GM23338 (cell line): Measurements from ENCODE around the gene GSDME. TPM values are rescaled to one million over a fixed set of nuclear protein-coding genes. Genes with fewer than 3 reads are reported as not detected.

Experiments
- ATAC-seq: fragments of 200-7000 bp; cut with Tn5 transposase; 3 replicates; pipeline ENCODE4 v1.9.1; 2020
- DNase-seq: peaks from one replicate; pipeline ENCODE4 v3.0.0-alpha.2; 2015; ENCODE audit warnings: low spot score
- H2AFZ ChIP-seq: fragments of 200-600 bp; sonication (generic); 2 replicates; pipeline ENCODE4 v1.8.0; 2016; ENCODE audit warnings: antibody characterized with exemption, mild to moderate bottlenecking, moderate library complexity
- H3F3A ChIP-seq: fragments of 200-600 bp; sonication (generic); replicated peaks from 2 replicates; pipeline ENCODE4 v1.8.0; 2017; ENCODE audit warnings: antibody characterized with exemption, mixed run types, low read depth
- H3K27ac ChIP-seq: fragments of 200-600 bp; sonication (generic); 2 replicates; pipeline ENCODE4 v1.6.1; 2016; ENCODE audit warnings: low read depth
- H3K27me3 ChIP-seq: fragments of 200-600 bp; sonication (generic); 2 replicates; pipeline ENCODE4 v1.8.0; 2016; ENCODE audit warnings: mild to moderate bottlenecking, mixed run types, moderate library complexity; ENCODE audit not compliant: insufficient read depth
- H3K36me3 ChIP-seq: fragments of 200-600 bp; sonication (generic); 2 replicates; pipeline ENCODE4 v1.8.0; 2016; ENCODE audit warnings: mild to moderate bottlenecking; ENCODE audit not compliant: insufficient read depth
- H3K4me1 ChIP-seq: fragments of 200-600 bp; sonication (generic); 2 replicates; pipeline ENCODE4 v1.8.0; 2016; ENCODE audit warnings: mild to moderate bottlenecking, moderate library complexity; ENCODE audit not compliant: insufficient read depth
- H3K4me2 ChIP-seq: fragments of 200-600 bp; sonication (generic); 2 replicates; pipeline ENCODE4 v1.7.1; 2017; ENCODE audit warnings: mixed run types
- H3K4me3 ChIP-seq: fragments of 200-600 bp; sonication (generic); 2 replicates; pipeline ENCODE4 v1.6.1; 2016; ENCODE audit warnings: mixed run types
- H3K79me2 ChIP-seq: fragments of 200-600 bp; sonication (generic); replicated peaks from 2 replicates; pipeline ENCODE4 v1.8.0; 2017; ENCODE audit warnings: mild to moderate bottlenecking; ENCODE audit not compliant: insufficient read depth
- H3K9me2 ChIP-seq: fragments of 200-600 bp; sonication (generic); 2 replicates; pipeline ENCODE4 v1.8.0; 2017; ENCODE audit not compliant: insufficient read depth
- H4K20me1 ChIP-seq: fragments of 200-600 bp; sonication (generic); replicated peaks from 2 replicates; pipeline ENCODE4 v1.8.0; 2017; ENCODE audit warnings: mild to moderate bottlenecking; ENCODE audit not compliant: insufficient read depth
- H3K27ac Mint-ChIP-seq: 2 replicates; pipeline ENCODE4 v1.8.0; 2020; ENCODE audit warnings: inconsistent platforms, mild to moderate bottlenecking, moderate library complexity, mixed read lengths
- H3K27me3 Mint-ChIP-seq: 3 replicates; pipeline ENCODE4 v1.8.0; 2022; ENCODE audit warnings: low read depth, mild to moderate bottlenecking, moderate library complexity, mixed read lengths, inconsistent platforms; ENCODE audit not compliant: insufficient read depth, poor library complexity
- H3K36me3 Mint-ChIP-seq: 3 replicates; pipeline ENCODE4 v1.8.0; 2021; ENCODE audit warnings: low read depth, mild to moderate bottlenecking, inconsistent platforms, moderate library complexity, mixed read lengths
- H3K4me1 Mint-ChIP-seq: 3 replicates; pipeline ENCODE4 v1.8.0; 2020; ENCODE audit warnings: mild to moderate bottlenecking, inconsistent platforms, mixed read lengths
- H3K4me3 Mint-ChIP-seq: 3 replicates; pipeline ENCODE4 v1.8.0; 2021; ENCODE audit warnings: moderate library complexity, mild to moderate bottlenecking, inconsistent platforms, mixed read lengths
- H3K9me3 Mint-ChIP-seq: 3 replicates; pipeline ENCODE4 v1.8.0; 2020; ENCODE audit warnings: moderate library complexity, mild to moderate bottlenecking, inconsistent platforms, mixed read lengths
- CREB1 ChIP-seq: fragments of 250-450 bp; sonication (Bioruptor Pico); IDR thresholded peaks from 2 replicates; pipeline ENCODE4 v1.5.0; 2020; ENCODE audit warnings: low read depth, mild to moderate bottlenecking, moderate library complexity
- CTCF ChIP-seq, 2 experiments: fragments of 200-600 bp in 1 of 2; sonication (generic) in 1 of 2; conservative IDR thresholded peaks; 2 replicates each; pipeline versions ENCODE4 v1.5.1 to v1.6.1; 2016 to 2017; ENCODE audit warnings: antibody characterized with exemption in 2 of 2, low read depth in 2 of 2, mild to moderate bottlenecking in 2 of 2, moderate library complexity in 1 of 2
- ETS1 ChIP-seq: IDR thresholded peaks from 2 replicates; pipeline ENCODE4 v1.6.1; 2016; ENCODE audit warnings: antibody characterized with exemption
- EZH2 ChIP-seq: fragments of 200-600 bp; sonication (generic); IDR thresholded peaks from one replicate; pipeline ENCODE4 v1.8.0; 2017; ENCODE audit warnings: antibody characterized with exemption, mild to moderate bottlenecking, low read depth; ENCODE audit not compliant: unreplicated experiment
- EZH2phosphoT487 ChIP-seq: fragments of 200-600 bp; sonication (generic); IDR thresholded peaks from one replicate; pipeline ENCODE4 v1.8.1; 2018; ENCODE audit warnings: antibody characterized with exemption; ENCODE audit not compliant: unreplicated experiment
- JUNB ChIP-seq: IDR thresholded peaks from one replicate; pipeline ENCODE4 v1.6.1; 2016; ENCODE audit warnings: antibody characterized with exemption; ENCODE audit not compliant: unreplicated experiment
- NANOG ChIP-seq: IDR thresholded peaks from 2 replicates; pipeline ENCODE4 v1.6.1; 2016; ENCODE audit warnings: antibody characterized with exemption, borderline replicate concordance
- POLR2AphosphoS5 ChIP-seq: IDR thresholded peaks from 2 replicates; pipeline ENCODE4 v1.6.1; 2016; ENCODE audit warnings: antibody characterized with exemption, low read depth
- REST ChIP-seq: IDR thresholded peaks from one replicate; pipeline ENCODE4 v1.6.1; 2018; ENCODE audit warnings: antibody characterized with exemption; ENCODE audit not compliant: unreplicated experiment
- STAT1 ChIP-seq: IDR thresholded peaks from one replicate; pipeline ENCODE4 v1.6.1; 2016; ENCODE audit warnings: antibody characterized with exemption; ENCODE audit not compliant: unreplicated experiment
- ZNF114 ChIP-seq: fragments of 250-450 bp; sonication (Bioruptor Pico); IDR thresholded peaks from 2 replicates; pipeline ENCODE4 v1.5.0; 2020; ENCODE audit warnings: mild to moderate bottlenecking, moderate library complexity
- ZNF331 ChIP-seq: fragments of 250-450 bp; sonication (Bioruptor Pico); IDR thresholded peaks from 2 replicates; pipeline ENCODE4 v1.5.0; 2020; ENCODE audit warnings: low read depth, mild to moderate bottlenecking, moderate library complexity
- ZNF462 ChIP-seq: fragments of 250-450 bp; sonication (Bioruptor Pico); IDR thresholded peaks from 2 replicates; pipeline ENCODE4 v1.5.0; 2020; ENCODE audit warnings: mild to moderate bottlenecking, moderate library complexity
- polyA plus RNA-seq: library from polyadenylated mRNA; unstranded; fragments of >200 nt; fragmentation: Nextera tagmentation; extraction: Ambion mirVana; gene quantifications from 2 replicates; pipeline ENCODE4 v1.2.1, GENCODE V29; 2016
- total RNA-seq: library from RNA; depleted of rRNA; stranded (reverse); fragments of >200 nt; shearing (Covaris generic); gene quantifications from 2 replicates; pipeline ENCODE4 v1.2.3, GENCODE V29; 2014

Gene GSDME
- total and polyA plus RNA-seq, 2 experiments from 2014 or later: 8.3 to 8.5 TPM

GRCh38 chr7:24697416-24697815, 59.8 kb downstream of the GSDME start:
- H3K4me1 ChIP-seq: no peaks in the 10 kb centered on the region; the same call in 1 of the 2 replicates
- Mint-ChIP-seq H3K27me3 (peaks cover 2% of the 10 kb centered on the region), H3K4me3 (no peak overlapping the region), H3K27ac (no peak overlapping the region), H3K36me3 (peaks cover 17% of the 10 kb centered on the region), H3K9me3 (no peaks in the 10 kb centered on the region), H3K4me1 (peaks cover 22% of the 10 kb centered on the region)
- no peak for DNase-seq
- 0 out of 2 replicates have a peak, but pooled peaks cover 2% of the 10 kb centered on the region for H4K20me1 ChIP-seq
- H3K27ac ChIP-seq: no peak overlapping the region
- H3K79me2 ChIP-seq: no peaks in the 10 kb centered on the region
- H3K9me2 ChIP-seq: no peaks in the 10 kb centered on the region
- H3K4me2 ChIP-seq: no peak overlapping the region
- no peaks in the 10 kb centered on the region for H3F3A ChIP-seq
- H3K27me3 ChIP-seq: no peaks in the 10 kb centered on the region
- no peak overlapping the region for H3K4me3 ChIP-seq
- TF ChIP-seq JUNB (no peak), EZH2phosphoT487 (no peak), ZNF114 (no peak), NANOG (no peak), CREB1 (no peak), ETS1 (no peak), CTCF (conservative IDR thresholded peaks at IDR 0.05; ENCODE audit: low read depth in 2 of 2) (no peak), STAT1 (no peak), ZNF331 (CRISPR knock-in tag) (no peak), REST (no peak), EZH2 (no peak), ZNF462 (CRISPR knock-in tag) (no peak), POLR2AphosphoS5 (no peak)
- no peak for ATAC-seq
- H2AFZ ChIP-seq: no peak overlapping the region
- no peaks in the 10 kb centered on the region for H3K36me3 ChIP-seq
